CD1c-positive myeloid dendritic cell (primary cell): Measurements from ENCODE around the gene GIPC3.

Experiments used
- DNase-seq: peaks from one replicate; pipeline ENCODE4 v3.0.0-alpha.2; 2016; ENCODE audit errors: extremely low spot score

Gene GIPC3

GRCh38 chr19:3585301-3586126 lies at the start of gene GIPC3:
Gene GIPC3 (plus strand): TSS chr19:3585478. CDS start chr19:3585598, 120 bp downstream.
- peak; percentile 28 for DNase-seq

GRCh38 chr19:3535563-3535965 lies 49.7 kb upstream of the GIPC3 start:
- no peak for DNase-seq

- no peak for DNase-seq
Observed at GRCh38 chr19:3535981-3536380, 49.3 kb upstream of the GIPC3 start.

- DNase-seq: peak; percentile 65
Observed at GRCh38 chr19:3536429-3537100, 48.7 kb upstream of the GIPC3 start.

GRCh38 chr19:3537101-3537437 lies 48.2 kb upstream of the GIPC3 start:
- DNase-seq: no peak

- DNase-seq: peak; percentile 51
Observed at GRCh38 chr19:3537438-3538240, 47.6 kb upstream of the GIPC3 start.

GRCh38 chr19:3538258-3538929 lies 46.9 kb upstream of the GIPC3 start:
- no peak for DNase-seq

- no peak for DNase-seq
Observed at GRCh38 chr19:3538965-3539755, 46.1 kb upstream of the GIPC3 start, which contains the start of gene TEKTIP1. Gene TEKTIP1 (plus strand): TSS chr19:3539174. CDS start chr19:3539178, 4 bp downstream.

- no peak for DNase-seq
Observed at GRCh38 chr19:3539756-3540118, 45.5 kb upstream of the GIPC3 start.

- DNase-seq: no peak
Observed at GRCh38 chr19:3543150-3544057, 41.9 kb upstream of the GIPC3 start.

- no peak for DNase-seq
Observed at GRCh38 chr19:3544058-3544376, 41.3 kb upstream of the GIPC3 start.

- DNase-seq: peak; percentile 84
Observed at GRCh38 chr19:3544742-3545668, 40.3 kb upstream of the GIPC3 start.

- DNase-seq: no peak
Observed at GRCh38 chr19:3545669-3546034, 39.6 kb upstream of the GIPC3 start.

GRCh38 chr19:3546119-3546518 lies 39.2 kb upstream of the GIPC3 start:
- DNase-seq: no peak

GRCh38 chr19:3547301-3547731 lies 38.0 kb upstream of the GIPC3 start:
- DNase-seq: no peak

- no peak for DNase-seq
Observed at GRCh38 chr19:3547767-3548282, 37.5 kb upstream of the GIPC3 start.

GRCh38 chr19:3548606-3549005 lies 36.7 kb upstream of the GIPC3 start:
- DNase-seq: peak; percentile 90

GRCh38 chr19:3549816-3550215 lies 35.5 kb upstream of the GIPC3 start:
- DNase-seq: no peak
